Measurements from ENCODE around the gene SLC12A7.

SLC12A7 gene

DNA sequence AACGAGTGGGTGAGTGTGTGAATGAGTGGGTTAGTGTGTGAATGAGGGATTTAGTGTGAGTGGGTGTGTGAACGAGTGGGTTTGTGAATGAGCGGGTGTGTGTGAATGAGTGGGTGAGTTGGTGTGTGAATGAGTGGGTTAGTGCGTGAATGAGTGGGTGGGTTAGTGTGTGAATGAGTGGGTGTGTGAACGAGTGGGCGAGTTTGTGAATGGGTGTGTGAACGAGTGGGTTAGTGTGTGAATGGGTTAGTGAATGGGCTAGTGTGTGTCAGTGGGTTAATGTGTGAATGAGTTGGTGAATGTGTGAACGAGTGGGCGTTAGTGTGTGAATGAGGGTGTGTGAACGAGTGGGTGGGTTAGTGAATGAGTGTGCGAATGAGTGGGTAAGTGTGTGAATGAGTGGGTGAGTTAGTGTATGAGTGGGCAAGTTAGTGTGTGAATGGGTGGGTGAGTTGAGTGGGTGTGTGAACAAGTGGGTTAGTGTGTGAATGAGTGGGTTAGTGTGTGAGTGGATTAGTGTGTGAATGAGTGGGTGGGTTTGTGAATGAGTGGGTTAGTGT is 63.6 kb downstream of the SLC12A7 start:
- DNase-seq: no peak

DNA sequence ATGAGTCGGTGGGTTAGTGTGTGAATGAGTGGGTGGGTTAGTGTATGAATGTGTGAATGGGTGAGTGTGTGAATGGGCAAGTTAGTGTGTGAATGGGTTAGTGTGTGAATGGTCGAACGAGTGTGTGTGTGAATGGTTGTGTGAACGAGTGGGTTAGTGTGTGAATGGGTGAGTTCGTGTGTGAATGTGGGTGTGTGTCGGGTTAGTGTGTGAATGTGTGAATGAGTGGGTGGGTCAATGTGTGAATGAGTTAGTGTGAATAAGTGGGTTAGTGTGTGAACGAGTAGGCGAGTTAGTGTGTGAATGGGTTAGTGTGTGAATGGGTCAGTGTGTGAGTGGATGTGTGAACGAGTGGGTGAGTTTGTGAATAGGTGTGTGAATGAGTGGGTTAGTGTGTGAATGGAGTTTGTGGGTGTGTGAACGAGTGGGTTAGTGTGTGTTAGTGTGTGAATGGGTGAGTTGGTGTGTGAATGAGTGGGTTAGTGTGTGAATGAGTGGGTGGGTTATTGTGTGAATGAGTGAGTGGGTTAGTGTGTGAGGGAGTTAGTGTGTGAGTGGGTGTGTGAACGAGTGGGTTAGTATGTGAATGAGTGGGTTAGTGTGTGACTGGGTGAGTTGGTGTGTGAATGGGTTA is 64.4 kb downstream of the SLC12A7 start:
- DNase-seq: no peak

DNA sequence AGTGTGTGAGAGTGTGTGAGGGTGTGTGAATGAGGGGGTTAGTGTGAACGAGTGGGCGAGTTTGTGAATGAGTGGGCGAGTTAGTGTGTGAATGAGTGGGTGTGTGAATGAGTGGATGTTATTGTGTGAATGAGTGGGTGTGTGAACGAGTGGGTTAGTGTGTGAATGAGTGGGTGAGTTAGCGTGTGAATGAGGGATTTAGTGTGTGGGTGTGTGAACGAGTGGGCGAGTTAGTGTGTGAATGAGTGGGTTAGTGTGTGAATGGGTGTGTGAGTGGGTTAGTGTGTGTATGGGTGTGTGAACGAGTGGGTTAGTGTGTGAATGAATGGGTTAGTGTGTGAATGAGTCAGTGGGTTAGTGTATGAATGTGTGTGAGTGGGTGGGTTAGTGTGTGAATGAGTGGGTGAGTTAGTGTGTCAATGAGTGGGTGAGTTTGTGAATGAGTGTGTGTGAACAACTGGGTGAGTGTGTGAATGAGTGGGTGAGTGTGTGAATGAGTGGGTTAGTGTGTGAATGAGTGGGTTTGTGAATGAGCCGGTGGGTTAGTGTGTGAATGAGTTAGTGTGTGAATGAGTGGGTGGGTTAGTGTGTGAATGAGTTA is 65.8 kb downstream of the SLC12A7 start:
- no peak for DNase-seq

DNA sequence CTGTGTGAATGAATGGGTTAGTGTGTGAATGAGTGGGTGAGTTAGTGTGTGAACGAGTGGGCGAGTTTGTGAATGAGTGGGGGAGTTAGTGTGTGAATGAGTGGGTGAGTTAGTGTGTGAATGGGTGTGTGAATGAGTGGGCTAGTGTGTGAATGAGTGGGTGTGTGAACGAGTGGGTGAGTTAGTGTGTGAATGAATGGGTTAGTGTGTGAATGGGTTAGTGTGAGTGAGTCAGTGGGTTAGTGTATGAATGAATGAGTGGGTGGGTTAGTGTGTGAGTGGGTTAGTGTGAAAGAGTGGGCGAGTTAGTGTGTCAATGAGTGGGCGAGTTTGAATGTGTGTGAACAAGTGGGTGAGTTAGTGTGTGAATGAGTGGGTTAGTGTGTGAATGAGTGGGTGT is 67.7 kb downstream of the SLC12A7 start:
- DNase-seq: no peak

DNA sequence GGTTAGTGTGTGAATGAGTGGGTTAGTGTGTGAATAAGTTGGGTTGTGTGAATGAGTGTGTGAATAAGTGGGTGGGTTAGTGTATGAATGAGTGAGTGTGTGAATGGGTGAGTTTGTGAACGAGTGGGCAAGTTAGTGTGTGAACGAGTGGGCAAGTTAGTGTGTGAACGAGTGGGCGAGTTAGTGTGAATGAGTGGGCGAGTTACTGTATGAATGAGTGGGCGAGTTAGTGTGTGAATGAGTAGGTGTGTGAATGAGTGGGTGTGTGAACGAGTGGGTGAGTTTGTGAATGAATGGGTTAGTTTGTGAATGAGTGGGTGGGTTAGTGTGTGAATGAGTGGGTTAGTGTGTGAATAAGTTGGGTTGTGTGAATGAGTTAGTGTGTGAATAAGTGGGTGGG is 68.5 kb downstream of the SLC12A7 start:
- no peak for DNase-seq

DNA sequence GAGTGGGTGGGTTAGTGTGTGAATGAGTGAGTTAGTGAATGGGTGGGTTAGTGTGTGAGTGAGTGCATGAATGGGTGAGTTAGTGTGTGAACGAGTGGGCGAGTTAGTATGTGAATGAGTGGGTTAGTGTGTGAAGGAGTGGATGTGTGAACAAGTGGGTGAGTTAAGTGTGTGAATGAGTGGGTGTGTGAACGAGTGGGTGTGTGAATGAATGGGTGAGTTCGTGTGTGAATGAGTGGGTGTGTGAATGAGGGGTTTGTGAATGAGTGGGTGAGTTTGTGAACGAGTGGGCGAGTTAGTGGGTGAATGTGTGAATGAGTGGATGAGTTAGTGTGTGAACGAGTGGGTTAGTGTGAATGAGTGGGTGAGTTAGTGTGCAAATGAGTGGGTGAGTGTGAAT is 69.2 kb downstream of the SLC12A7 start:
- DNase-seq: no peak

DNA sequence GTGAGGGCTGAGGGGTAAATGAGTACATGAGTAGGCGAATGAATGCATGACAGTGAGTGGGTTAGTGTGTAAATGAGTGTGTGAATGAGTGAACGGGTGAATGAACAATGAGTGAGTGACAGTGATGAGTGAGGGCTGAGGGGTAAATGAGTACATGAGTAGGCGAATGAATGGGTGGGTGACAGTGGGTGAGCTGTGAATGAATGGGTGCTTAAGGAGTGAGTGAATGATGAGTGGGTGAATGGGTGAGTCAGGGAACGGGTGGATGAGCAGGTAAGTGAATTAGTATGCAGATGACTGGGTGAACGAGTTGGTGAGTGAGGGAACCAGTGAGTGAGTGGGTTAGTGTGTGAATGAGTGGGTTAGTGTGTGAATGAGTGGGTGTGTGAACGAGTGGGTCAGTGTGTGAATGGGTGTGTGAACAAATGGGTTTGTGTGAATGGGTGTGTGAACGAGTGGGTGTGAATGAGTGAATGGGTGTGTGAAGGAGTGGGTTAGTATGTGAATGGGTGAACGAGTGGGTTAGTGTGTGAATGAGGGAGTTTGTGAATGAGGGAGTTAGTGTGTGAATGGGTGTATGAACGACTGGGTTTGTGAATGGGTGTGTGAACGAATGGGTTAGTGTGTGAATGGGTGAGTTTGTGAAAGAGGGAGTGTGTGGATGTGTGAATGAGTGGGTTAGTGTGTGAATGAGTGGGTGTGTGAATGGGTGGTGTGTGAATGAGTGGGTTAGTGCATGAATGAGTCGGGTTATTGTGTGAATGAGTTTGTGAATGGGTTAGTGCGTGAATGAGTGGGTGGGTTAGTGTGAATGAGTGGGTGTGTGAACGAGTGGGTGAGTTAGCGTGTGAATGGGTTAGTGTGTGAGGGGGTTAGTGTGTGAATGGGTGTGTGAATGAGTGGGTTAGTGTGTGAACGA is 70.4 kb downstream of the SLC12A7 start:
- DNase-seq: no peak

DNA sequence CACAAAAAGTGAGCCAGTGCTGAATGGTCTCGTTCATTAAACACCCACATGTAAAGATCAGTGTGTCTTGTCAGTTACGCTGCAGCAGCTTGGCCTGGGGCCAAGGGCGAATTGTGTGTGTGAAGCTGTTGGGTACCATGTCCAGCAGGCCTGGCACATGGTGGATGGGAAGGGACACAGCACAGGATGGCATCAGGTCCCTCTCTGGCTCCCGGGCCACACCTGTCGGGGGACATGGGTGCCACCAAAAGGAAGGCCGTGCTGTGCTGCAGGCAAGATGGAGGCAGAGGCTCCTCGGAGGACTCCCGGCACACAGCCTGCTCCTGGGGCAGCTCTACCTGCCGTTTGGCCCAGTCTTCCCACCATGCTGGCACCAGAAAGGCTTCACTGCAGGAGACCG is 71.3 kb downstream of the SLC12A7 start:
- no peak for DNase-seq

DNA sequence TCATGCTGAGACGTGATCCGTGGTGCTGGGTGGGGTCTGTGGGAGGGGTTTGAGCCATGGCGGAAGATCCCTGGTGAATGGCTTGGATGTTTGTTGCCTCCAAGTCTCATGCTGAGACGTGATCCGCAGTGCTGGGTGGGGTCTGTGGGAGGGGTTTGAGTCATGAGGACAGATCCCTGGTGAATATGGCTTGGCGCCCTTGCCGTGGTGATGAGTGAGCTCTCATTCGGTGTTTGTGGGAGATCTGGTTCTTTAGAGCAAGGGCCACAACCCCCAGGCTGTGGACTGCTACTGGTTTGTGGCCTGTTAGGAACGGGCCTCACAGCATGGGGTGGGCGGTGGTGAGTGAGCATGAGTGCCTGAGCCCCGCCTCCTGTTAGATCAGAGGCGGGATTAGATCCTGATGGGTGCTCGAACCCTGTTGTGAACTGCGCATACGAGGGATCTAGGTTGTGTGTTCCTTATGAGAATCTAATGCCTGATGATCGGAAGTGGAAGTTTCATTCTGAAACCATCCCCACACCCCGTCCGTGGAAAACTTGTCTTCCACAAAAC is 72.1 kb downstream of the SLC12A7 start:
- no peak for DNase-seq

DNA sequence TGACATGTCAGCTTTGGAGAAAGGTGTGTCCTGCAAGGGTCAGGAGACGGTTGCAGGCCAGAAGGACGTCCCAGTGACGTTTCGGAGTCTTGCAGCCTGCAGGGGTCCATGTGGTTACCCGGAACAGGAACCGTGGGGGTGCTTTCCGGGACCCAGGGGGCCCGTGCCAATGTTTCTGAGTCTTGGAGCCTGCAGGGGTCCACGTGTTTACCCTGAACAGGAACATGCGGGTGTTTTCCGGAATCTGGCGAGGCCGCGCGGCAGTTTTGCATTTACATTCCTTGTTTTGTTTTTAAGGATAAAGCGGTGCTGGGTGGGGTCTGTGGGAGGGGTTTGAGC is 72.7 kb downstream of the SLC12A7 start:
- no peak for DNase-seq

DNA sequence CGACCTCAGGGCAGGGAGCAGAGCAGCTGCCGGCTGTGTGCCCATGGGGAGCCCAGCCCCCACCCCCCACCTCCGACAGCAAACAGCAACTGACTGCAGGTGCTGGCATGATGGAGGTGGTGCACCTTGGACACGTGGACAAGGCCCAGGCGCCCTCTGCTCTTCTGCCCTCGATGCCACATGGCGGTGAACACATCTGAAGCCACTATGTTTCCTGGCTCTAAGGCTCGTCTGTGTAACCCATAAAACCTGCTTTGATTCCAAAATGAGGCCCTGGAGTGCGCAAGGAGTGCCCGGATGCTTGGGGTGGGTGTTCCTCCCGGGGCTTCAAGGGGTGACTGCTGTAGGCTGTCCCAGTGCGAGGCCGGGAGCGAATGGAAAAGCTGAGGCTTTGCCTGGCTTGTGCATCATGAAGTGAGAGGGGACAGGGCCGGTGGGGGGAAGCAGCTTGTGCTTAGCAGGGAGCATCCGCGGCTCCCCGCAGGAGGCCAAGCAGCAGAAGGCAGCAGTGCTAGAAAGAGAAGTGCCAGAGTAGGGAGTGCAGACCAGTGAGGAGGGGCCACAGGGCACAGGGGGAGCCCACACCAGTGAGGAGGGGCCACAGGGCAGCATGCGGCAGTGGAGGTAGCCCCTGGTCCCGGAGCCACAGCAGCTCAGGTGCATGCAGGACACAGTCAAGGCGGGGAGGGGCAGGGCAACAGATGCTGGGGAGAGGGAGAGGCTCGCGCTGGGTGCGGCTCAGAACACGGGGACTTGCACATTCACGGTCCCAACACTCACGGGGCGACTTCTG is 73.2 kb downstream of the SLC12A7 start:
- no peak for DNase-seq

DNA sequence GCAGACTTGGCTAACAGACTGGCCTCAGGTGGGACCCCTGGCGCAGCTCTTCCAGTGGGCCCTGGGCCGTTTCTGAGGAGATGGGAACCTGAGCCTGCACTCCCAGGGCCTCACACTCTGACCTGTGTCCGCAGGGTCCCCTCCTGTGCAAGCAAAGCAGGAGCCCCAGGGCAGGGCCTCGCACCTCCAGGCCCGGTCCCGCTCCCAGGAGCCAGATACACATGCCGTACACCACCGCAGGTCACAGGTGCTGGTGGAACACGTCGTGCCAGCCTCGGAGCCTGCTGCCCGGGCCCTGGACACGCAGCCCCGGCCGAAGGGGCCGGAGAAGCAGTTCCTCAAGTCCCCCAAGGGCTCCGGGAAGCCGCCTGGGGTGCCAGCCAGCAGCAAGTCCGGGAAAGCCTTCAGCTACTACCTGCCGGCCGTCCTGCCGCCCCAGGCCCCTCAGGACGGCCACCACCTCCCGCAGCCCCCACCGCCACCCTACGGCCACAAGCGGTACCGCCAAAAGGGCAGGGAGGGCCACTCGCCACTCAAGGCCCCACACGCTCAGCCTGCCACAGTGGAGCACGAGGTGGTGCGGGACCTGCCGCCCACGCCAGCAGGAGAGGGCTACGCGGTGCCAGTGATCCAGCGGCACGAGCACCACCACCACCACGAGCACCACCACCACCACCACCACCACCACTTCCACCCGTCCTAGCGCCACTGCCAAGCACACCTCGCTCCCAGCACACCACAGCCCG is 74.0 kb downstream of the SLC12A7 start:
- no peak for DNase-seq

DNA sequence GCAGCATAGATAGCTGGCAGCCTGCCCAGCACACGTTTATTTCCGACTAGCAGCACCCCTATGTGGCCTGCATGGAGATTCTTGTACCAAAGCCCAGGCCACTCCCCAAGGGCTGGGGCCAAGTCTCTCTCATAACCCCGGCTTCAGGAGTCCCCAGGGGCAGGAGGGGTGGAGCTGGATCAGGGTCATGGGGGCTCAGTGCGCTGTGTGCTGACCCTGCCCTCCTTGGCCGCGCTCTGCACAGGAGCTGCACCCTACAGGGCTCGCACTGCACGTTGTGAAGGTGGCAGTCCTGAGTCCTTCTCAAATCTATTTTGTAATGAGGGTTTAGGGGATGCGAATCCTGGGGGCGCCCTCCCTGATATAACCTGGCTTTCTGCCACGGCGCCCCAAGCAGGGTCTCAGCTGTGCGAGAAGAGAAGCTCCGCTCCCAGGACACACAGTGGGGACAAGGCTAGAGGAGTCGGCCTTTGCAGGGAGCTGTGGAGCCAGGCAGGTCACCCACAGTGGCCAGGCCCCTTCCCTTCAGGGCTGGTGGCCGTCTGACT is 74.7 kb downstream of the SLC12A7 start:
- no peak for DNase-seq

DNA sequence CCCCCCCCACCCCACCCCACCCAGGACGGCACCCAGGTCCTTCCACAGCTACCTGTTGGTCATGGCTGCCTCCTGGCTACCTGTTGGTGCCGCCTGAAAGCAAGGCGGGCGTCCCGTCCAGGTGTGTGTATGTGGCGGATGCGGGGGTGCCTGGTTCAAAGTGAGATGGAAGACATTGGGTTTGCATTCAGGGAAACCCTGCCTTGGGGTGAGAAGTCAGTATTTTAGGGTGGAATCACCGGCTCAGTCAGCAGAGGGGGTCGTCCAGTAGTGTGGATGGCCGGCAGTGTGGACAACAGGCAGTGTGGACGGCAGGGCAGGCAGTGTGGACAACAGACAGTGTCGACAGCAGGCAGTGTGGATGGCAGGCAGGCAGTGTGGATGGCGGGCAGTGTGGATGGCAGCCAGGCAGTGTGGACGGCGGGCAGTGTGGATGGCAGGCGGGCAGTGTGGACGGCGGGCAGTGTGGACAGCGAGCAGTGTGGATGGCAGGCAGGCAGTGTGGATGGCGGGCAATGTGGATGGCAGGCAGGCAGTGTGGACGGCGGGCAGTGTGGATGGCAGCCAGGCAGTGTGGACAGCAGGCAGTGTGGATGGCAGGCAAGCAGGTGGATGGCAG is 75.2 kb downstream of the SLC12A7 start:
- no peak for DNase-seq

DNA sequence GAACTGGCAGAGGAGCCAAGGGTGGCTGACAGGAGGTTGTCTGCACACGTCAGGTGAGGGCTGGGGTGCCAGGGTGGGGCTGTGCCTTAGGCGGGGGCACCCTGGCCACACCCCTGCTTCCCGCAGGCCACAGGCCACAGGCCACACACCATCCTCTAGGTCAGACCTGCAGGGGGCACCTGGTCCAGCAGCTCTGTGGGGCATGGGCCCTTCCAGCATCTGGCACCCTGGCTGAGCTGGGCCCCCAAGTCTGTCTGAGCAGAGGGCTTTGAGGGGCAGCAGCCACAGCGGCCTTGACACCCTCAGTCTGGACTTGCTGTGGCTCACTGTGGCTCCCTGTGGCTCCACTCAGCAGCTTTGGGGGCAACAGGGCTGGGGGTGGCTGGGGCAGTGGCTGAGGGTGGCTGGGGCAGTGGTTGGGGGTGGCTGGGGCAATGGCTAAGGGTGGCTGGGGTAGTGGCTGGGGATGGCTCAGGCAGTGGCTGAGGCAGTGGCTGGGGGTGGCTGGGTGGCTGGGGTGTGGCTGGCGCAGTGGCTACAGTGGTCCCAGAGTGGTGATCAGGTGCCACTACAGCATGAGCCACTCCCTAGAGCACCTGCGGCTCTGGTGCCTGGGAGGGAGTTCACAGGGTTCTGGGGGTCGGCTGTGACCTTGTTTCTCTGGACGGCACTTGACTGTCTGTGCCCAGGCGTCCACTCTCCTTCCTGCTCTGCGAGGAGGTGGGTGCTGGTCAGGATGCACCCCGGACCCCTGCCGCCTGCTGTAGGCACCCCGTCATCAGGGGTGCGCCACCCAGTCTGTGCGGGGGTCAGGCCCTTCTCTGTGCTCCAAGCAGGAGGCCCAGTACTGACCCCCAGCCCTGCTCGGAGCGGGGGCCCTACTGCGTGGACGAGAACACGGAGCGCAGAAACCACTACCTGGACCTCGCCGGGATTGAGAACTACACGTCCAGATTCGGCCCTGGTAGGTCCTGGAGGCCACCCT is 76.2 kb downstream of the SLC12A7 start:
- no peak for DNase-seq

DNA sequence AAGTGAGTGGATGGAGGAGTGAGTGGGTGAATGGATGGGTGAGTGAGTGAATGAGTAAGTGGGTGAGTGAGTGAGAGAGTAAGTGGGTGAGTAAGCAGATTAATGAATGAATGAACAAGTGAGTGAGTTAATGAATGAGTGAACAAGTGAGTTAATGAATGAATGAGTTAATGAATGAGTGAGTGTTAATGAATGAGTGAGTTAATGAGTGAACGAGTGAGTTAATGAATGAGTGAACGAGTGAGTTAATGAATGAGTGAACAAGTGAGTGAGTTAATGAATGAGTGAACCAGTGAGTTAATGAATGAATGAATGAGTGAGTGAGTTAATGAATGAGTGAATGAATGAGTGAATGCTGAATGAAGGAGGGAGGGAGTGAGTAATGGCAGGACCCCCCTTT is 76.9 kb downstream of the SLC12A7 start:
- no peak for DNase-seq

DNA sequence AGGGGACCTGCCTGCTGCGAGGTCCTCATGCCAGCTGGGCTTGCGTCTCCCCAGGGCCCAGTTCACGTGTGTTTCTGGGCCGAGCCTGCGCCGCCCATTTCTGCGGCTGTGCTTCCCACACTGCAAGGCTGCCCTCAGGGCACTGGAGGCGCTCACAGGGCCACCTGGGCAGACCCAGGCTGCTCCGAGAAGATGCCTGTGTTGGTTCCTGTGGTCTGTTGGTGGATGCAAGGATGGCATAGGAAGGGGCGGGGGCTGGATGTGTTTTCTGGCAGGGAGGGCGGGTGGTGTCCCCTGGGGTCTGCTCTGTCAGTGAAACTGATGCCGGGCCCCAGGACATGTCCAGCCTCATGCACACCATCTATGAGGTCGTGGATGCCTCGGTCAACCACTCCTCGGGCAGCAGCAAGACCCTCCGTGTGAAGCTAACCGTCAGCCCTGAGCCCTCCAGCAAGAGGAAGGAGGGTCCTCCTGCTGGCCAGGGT is 77.4 kb downstream of the SLC12A7 start:
- no peak for DNase-seq

DNA sequence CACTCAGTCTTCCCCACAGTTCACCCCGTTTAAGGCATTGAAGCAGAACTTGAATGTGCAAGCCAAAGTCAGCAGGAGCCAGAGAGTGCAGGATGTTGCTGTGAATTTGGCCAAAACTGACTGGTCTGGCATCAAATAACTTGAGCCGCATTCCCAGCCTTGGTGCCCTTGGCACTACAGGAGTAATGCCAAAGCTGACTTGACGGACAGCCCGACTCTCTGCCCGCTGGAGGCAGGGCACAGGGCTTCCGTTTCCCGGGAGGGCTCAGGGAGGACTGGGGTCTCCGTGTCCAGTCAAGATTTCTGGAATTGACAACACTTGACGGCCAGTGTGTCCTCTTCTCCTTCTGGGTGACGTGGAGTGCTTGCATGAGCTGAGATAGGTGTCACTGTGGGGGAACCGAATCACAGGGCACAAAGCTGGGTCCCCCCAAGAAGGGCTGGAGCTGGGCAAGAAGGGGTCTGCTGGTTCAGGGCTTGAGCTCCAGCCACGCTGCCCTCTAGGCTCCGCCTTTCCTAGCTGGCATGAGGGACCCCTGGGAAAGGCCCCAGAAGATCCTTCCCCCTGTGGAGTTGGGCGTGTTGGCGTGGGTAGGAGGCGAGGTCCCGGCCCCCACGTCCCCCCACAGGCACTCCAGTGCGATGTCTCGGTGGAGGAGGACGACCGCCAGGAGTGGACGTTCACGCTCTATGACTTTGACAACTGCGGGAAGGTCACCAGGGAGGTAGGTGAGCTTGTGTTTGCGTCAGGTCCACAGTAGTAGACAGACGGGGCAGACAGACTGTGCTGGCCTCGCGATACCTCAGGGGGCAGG is 78.0 kb downstream of the SLC12A7 start:
- DNase-seq: no peak

DNA sequence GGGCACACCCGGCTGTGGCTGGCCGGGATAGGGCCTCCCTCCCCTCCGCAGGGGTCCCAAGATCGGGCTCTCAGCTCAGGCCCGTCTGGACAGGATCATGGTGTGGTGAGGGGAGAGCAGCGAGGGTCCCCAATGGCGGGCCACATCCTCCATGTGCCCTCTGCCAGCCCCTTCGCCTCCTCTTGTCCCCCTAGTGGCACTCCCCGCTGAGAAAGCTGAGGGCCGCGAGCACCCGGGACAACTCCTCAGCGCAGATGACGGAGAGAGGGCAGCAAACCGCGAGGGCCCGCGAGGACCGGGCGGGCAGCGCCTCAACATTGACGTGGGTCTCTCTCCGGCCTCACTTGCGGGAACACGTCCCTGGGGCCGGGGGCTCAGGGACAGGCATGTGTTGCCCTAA is 78.7 kb downstream of the SLC12A7 start:
- DNase-seq: no peak

Measured in NCI-H2227 treated with DMSO at 0.1 percent for 48 hours (cell line).